NCI-H2081 (cell line): Measurements from ENCODE around the gene HSP90B1.
A peak's percentile ranks its signal among the peaks of the same experiment; 100 is the strongest.

ENCODE experiments used
- DNase-seq, 2 experiments: peaks; one replicate each; lab custom pipeline; 2025; lab: John Stamatoyannopoulos, UW

The HSP90B1 gene

DNA sequence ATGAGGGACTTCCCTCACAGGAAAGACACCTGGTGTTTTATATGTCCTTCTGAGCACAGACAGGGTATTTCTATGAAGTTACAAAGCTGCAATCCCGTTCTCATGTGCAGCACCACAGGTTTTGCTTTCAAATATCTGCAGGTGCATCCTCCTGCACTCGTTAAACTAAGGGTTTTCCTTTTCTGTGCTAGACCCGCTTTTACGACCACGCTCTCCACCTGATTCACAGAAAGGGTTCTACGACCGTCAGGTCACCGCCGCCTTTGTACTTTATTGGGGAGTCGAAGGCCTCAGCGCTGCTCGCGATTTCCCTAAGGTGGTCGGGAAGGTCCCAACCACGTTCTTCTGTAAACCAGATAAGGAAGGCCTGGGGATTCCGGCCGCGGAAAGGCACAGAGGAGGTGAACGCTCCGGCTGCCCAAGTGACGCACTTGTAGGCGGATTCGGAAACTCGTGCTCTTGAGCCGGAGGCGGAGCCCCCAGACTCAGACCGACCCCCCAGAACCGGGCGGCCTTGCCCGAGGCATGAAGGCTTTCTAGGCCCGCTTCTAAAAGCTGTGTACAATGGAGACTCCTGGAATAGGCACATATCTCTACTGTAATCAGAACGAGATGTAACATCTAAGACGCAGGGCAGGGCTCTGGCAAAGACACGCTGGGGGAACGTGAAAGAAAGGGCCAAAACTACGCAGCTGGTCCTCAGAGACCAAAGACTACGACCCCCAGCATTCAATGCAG lies 995 bp upstream of the HSP90B1 start:
- DNase-seq = peak; percentile 90 to 95

DNA sequence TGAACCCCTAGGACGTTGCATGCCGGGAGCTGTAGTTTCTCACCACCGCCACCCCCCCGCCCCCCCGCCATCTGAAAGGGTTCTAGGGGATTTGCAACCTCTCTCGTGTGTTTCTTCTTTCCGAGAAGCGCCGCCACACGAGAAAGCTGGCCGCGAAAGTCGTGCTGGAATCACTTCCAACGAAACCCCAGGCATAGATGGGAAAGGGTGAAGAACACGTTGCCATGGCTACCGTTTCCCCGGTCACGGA lies 501 bp upstream of the HSP90B1 start:
- DNase-seq = no peak

DNA sequence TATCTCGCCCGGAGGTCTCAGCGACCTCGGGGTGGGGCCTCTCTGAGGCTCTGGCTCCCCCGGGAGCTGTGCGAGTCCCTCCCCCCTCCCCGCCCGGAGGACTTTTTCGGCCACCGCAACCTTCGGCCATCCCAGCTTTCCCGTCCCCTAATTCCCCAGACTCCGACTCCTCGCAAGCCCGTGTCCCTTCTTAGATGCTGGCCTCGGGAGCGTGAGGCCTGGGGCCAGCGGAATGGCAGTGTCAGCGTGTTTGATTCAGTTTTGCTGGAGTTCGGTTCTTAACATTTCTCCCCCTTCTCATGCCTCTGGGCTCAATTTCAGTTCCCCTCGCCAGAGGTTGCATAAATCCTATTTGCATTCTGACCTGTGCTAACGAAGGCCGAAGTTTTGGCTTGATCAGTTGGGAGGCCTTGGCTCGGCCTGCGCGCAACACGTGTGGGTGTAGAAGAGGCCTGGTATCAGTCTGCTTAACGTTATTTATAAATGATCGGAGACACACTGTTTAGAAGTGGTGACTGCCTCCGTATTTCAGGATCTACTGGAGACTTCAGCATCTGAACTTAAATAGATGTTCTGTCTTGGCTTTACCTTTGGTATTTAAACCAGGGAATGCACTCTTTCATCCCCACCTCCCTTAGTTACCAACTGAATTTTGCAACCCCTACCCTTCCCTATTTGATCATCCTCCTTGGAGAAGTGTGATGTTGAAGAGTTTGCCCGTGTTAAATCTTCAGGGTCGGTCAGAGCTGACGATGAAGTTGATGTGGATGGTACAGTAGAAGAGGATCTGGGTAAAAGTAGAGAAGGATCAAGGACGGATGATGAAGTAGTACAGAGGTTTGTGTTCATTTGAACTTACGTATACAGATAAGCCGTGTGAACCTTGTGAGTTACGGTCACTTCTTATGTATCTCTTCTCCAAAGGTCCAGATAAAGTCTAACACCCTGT lies 851 bp downstream of the HSP90B1 start:
- peak in 1 of 2 experiments; percentile 13 for DNase-seq

GRCh38 chr12:103933237-103933636 lies 3.0 kb downstream of the HSP90B1 start:
- no peak for DNase-seq

DNA sequence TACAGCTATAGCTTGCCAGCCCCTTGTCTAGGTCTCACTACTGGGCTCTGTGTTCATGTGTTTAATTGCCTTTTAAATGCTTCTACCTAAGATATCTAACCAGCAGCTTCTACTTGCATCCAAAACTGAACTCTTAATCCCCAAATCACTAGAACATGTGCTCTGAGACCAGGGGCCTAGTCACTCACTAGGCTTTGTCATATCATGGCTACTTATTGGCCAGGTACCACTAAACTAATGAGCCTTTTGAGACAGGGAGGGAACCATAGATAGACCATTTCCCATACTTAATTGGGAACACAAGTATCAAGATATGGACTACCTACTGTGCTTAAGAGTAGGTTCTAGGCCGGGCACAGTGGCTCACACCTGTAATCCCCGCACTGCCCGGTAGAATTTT lies 6.5 kb downstream of the HSP90B1 start:
- DNase-seq = no peak

GRCh38 chr12:103944964-103945363 lies 14.8 kb downstream of the HSP90B1 start:
- no peak for DNase-seq

DNA sequence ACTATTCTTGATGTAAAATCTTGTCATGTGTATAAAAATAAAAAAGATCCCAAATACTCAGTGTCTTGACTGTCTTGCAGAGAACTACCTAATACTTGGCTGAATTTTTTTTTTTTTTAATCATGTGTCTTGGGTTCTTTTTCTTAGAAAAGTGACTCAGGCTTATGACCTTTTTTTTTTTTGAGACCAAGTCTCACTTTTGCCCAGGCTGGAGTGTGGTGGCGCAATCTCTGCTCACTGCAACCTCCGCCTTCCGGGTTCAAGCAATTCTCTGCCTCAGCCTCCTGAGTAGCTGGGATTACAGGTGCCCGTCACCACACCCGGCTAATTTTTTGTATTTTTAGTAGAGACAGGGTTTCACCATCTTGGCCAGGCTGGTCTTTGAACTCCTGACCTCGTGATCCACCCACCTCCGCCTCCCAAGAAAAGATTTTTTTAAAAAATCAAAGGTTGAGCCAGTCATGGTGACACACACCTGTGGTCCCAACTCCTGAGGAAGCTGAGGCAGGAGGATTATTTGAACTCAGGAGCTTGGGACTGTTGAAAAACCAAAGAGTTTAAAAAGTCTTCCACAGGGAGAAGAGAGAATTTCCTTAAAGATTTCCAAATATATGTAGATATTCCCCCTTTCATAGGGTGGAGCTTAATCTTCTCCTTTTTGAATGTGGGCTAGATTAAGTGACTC lies 17.8 kb downstream of the HSP90B1 start:
- DNase-seq = no peak

GRCh38 chr12:103948746-103949406 lies 18.7 kb downstream of the HSP90B1 start:
- DNase-seq = no peak

GRCh38 chr12:103952497-103952896 lies 22.3 kb downstream of the HSP90B1 start:
- DNase-seq = no peak

DNA sequence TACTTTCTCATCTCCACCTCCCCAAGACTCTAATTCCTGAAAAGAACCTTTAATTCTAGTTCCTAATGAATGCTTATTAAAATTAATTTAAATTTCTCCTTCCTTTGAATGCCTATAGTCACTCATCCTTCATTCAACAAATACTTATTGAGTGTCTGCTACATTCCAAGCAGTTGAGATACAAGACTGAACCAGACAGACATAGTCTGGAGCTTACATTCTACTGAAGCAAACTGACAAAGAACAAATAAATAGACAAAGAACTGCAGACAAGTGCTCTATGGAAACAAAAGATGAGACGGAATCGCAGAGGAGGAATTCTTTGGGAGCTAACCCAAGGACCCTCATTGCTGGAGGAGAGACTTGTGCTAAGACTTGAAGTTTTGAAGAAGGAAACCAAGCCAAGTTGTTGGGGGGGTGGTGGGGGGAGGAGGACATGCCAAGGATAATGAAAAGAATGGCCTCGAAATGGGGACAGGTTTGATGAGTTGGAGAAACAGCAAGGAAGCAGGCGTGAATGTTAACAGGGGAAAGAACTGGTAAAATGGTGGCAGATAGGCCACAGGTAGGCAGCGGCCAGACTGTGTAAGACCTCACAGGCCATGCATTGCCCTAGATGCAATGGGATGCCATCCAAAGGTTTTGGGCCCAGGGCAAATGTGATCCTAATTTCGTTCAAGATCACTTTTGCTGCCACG lies 25.8 kb downstream of the HSP90B1 start:
- peak in 1 of 2 experiments; percentile 41 for DNase-seq

DNA sequence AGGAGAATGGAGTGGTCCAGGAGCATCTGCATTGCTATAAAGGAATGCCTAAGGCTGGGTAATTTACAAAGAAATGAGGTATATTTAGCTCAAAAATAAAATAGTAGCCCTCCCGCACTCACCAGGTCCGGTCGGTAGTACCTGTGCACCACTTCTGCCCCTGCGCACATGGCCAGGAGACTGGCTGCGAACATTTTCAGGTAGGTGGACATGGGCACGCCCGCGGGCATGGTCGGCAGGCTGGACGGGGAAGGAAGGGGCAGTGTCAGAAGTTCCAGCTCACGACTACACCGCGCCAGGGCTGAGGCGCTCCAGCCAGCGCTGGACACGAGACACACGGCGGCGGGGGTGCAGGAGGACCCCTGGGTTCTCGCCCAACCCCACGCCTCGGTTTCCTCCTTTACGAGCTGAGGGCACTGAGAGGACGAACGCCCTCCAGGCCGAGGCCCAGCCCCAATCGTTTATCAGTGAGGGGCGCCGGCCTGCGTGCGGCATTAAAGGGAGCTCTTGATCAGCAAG lies 26.4 kb downstream of the HSP90B1 start:
- DNase-seq = peak in 1 of 2 experiments; percentile 41

DNA sequence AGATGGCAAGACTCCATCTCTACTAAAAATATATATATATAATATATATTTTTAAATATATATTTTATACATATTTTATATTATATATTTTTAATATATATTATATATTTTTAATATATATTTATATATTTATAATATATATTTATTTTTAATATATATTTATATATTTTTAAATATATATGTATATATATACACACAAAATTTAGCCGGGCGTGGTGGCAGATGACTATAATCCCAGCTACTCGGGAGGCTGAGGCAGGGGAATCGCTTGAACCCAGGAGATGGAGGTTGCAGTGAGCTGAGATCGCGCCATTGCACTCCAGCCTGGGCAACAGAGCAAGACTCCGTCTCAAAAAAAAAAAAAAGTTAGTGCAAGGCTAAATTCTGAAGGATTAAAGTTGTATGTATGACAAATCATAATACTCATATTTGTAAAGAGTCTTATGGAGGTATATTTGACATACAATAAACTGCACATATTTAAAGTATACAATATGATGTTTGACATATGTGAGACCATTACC lies 27.7 kb downstream of the HSP90B1 start:
- no peak for DNase-seq

GRCh38 chr12:103958621-103959020 lies 28.4 kb downstream of the HSP90B1 start:
- DNase-seq = no peak

GRCh38 chr12:103960616-103961227 lies 30.5 kb downstream of the HSP90B1 start:
- no peak for DNase-seq

DNA sequence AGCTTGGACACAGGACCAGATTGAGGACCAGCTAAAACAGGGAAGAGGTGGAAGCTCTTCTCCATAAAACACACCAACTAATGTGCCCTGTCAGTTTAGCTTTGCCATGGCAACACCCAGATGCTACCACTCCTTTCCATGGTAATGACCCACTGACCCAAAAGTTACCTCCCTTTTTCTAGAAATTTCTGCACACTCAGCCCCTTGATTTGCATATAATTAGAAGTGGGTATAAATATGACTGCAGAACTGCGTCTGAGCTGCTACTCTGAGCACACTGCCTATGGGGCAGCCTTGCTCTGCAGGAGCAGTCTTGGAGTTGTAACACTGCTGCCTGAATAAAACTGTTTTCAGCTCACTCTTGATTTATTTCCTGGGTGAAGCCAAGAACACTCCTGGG lies 32.3 kb downstream of the HSP90B1 start:
- no peak for DNase-seq

DNA sequence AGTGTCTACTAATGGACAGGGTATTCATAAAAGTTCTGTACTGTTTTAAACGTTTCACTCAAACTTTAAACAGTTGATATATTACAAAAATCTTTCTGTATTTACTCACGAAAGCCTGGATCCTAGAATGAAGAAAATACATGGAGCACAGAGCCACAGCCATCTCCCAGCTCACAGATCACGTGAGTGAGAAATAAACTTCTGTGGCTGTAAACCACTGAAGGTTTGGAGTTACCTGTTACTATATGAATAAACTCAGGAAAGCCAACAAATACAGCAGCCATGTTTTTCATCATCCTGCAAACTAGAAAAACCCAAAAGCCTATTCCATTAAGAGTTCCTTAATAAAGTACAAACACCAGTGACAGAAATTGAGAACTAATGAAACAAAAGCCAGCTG lies 34.6 kb downstream of the HSP90B1 start:
- DNase-seq = no peak

GRCh38 chr12:103965255-103965589 lies 35.0 kb downstream of the HSP90B1 start:
- DNase-seq = no peak

GRCh38 chr12:103965590-103966504 lies 35.6 kb downstream of the HSP90B1 start, which contains the start of gene TDG:
Gene TDG, plus strand, starts transcription at chr12:103965872. Its CDS starts 166 bp downstream, at chr12:103966038.
- DNase-seq = peak; percentile 99

GRCh38 chr12:103966736-103967135 lies 36.5 kb downstream of the HSP90B1 start:
- no peak for DNase-seq

- DNase-seq = no peak
Measured at GRCh38 chr12:103969391-103969790, 39.2 kb downstream of the HSP90B1 start.
